ENCODE data around the gene TSPAN31. TPM values are rescaled to one million over a fixed set of nuclear protein-coding genes. Genes with fewer than 3 reads are reported as not detected.
"Not testable (repeated sequence)": the region's sequence is repeated elsewhere in the genome, so short reads cannot be mapped to it uniquely, and the experiment has no call there.

TSPAN31 gene
- total RNA-seq, 1 donor from 2014 or later, result 39.9 TPM

- Histone ChIP-seq H3K4me1 (peaks cover 31% of the 10 kb centered on the region), H3K36me3 (peaks cover 24% of the 10 kb centered on the region), H3K9me3 (no peaks in the 10 kb centered on the region), H3K27ac (no peak overlapping the region), H3K4me3 (no peak overlapping the region), H3K27me3 (peaks cover 10% of the 10 kb centered on the region)
- ATAC-seq (no peak), DNase-seq (no peak)
- intact Hi-C loops (cut with DNase I), result no loop called here
- no peak for TF ChIP-seq CTCF (IDR thresholded peaks at IDR 0.05)
These were observed 25.9 kb downstream of the TSPAN31 start for GRCh38 chr12:57770734-57771133.

GRCh38 chr12:57771236-57771872 is 26.5 kb downstream of the TSPAN31 start:
- TF ChIP-seq CTCF (IDR thresholded peaks at IDR 0.05), result no peak

GRCh38 chr12:57771873-57772428 is 27.1 kb downstream of the TSPAN31 start, which contains the start of gene METTL1:
METTL1 (minus strand) TSS chr12:57772105; CDS start chr12:57772083, 22 bp downstream.
- ATAC-seq (peak; percentile 95), DNase-seq (peak; percentile 97)
- TF ChIP-seq CTCF (IDR thresholded peaks at IDR 0.05), result no peak
- intact Hi-C loops (cut with DNase I), result no loop called here
- H3K4me3 ChIP-seq, result peak within 1 kb of the TSS; percentile 78
- H3K27me3 ChIP-seq, result peaks cover 2% of the 10 kb centered on the region
- peaks cover 24% of the 10 kb centered on the region for H3K36me3 ChIP-seq
- no peaks in the 10 kb centered on the region for H3K9me3 ChIP-seq
- H3K4me1 ChIP-seq, result peaks cover 19% of the 10 kb centered on the region
- peak within 1 kb of the TSS; percentile 92 for H3K27ac ChIP-seq

More at GRCh38 chr12:57771236-57771872, 26.5 kb downstream of the TSPAN31 start:
- Histone ChIP-seq H3K27me3 (peaks cover 6% of the 10 kb centered on the region), H3K4me3 (peak overlapping the region; percentile 78), H3K4me1 (peaks cover 25% of the 10 kb centered on the region), H3K36me3 (peaks cover 24% of the 10 kb centered on the region), H3K27ac (peak overlapping the region; percentile 92), H3K9me3 (no peaks in the 10 kb centered on the region)
- intact Hi-C loops (cut with DNase I), result no loop called here
- ATAC-seq (peak; percentile 78), DNase-seq (peak; percentile 93)

GRCh38 chr12:57772429-57773322 is 27.8 kb downstream of the TSPAN31 start, which contains the start of gene EEF1AKMT3:
EEF1AKMT3 (plus strand) TSS chr12:57772614; CDS start chr12:57772725, 111 bp downstream.
- ATAC-seq (peak; percentile 67), DNase-seq (peak; percentile 85)
- Histone ChIP-seq H3K36me3 (peaks cover 24% of the 10 kb centered on the region), H3K4me3 (peak within 1 kb of the TSS; percentile 78), H3K4me1 (peaks cover 18% of the 10 kb centered on the region), H3K27ac (peak within 1 kb of the TSS; percentile 92), H3K27me3 (no peaks in the 10 kb centered on the region), H3K9me3 (no peaks in the 10 kb centered on the region)
- no peak for TF ChIP-seq CTCF (IDR thresholded peaks at IDR 0.05)
- intact Hi-C loops (cut with DNase I), result no loop called here

GRCh38 chr12:57774634-57775033 is 29.8 kb downstream of the TSPAN31 start:
- peaks cover 18% of the 10 kb centered on the region for H3K4me1 ChIP-seq
- peak; percentile 25 for DNase-seq
- H3K4me3 ChIP-seq; H3K27me3 ChIP-seq; H3K27ac ChIP-seq; H3K9me3 ChIP-seq; ATAC-seq; intact Hi-C loops (cut with DNase I): not testable (repeated sequence)
- H3K36me3 ChIP-seq, result peaks cover 11% of the 10 kb centered on the region
